CD4-positive, alpha-beta T cell treated with Interleukin-4 for 1 hour (primary cell): ENCODE measurements around the gene CDC42BPB.

ENCODE experiments used
- DNase-seq, 2 donors: peaks; one replicate each; pipeline ENCODE4 v3.0.0-alpha.2; 2020 to 2022

The CDC42BPB gene

GRCh38 chr14:103057372-103058163 lies at the start of gene CDC42BPB:
TSS of gene CDC42BPB (minus strand) at chr14:103057549. CDS start at chr14:103057173, 376 bp downstream.
- peak; percentile 65 to 67 for DNase-seq

GRCh38 chr14:103105580-103106150 lies 48.3 kb upstream of the CDC42BPB start:
- DNase-seq = no peak

GRCh38 chr14:103104654-103105452 lies 47.5 kb upstream of the CDC42BPB start:
- peak; percentile 67 to 68 for DNase-seq

GRCh38 chr14:103104389-103104653 lies 47.0 kb upstream of the CDC42BPB start:
- DNase-seq = no peak

- DNase-seq = no peak
Observed at GRCh38 chr14:103103461-103104388, 46.4 kb upstream of the CDC42BPB start.

GRCh38 chr14:103102689-103103260 lies 45.4 kb upstream of the CDC42BPB start:
- no peak for DNase-seq

- DNase-seq = no peak
Observed at GRCh38 chr14:103101963-103102688, 44.8 kb upstream of the CDC42BPB start.

- DNase-seq = no peak
Observed at GRCh38 chr14:103101257-103101962, 44.1 kb upstream of the CDC42BPB start.

GRCh38 chr14:103100281-103101121 lies 43.2 kb upstream of the CDC42BPB start:
- DNase-seq = no peak

- DNase-seq = no peak
Observed at GRCh38 chr14:103099733-103100280, 42.5 kb upstream of the CDC42BPB start.

- no peak for DNase-seq
Observed at GRCh38 chr14:103099081-103099732, 41.9 kb upstream of the CDC42BPB start.

GRCh38 chr14:103097994-103098957 lies 40.9 kb upstream of the CDC42BPB start:
- no peak for DNase-seq

GRCh38 chr14:103097244-103097993 lies 40.1 kb upstream of the CDC42BPB start:
- no peak for DNase-seq

GRCh38 chr14:103096387-103096786 lies 39.0 kb upstream of the CDC42BPB start:
- no peak for DNase-seq

GRCh38 chr14:103095210-103095778 lies 37.9 kb upstream of the CDC42BPB start:
- no peak for DNase-seq

- DNase-seq = no peak
Observed at GRCh38 chr14:103094406-103095209, 37.3 kb upstream of the CDC42BPB start, which contains the start of gene EXOC3L4. TSS of gene EXOC3L4 (plus strand) at chr14:103094725. CDS start at chr14:103100220, 5,495 bp downstream.
